K562 (cell line): ENCODE measurements around the gene ATXN7L2. TPM values are rescaled to one million over a fixed set of nuclear protein-coding genes. Genes with fewer than 3 reads are reported as not detected.
A peak's percentile ranks its signal among the peaks of the same experiment; 100 is the strongest.

Experiments used
- ATF7 ChIP-seq: fragments of 450-650 bp; IDR thresholded peaks from 2 replicates; pipeline ENCODE4 v1.7.1; 2014; ENCODE audit warnings: mild to moderate bottlenecking, moderate library complexity
- C11orf30 ChIP-seq: fragments of 450-650 bp; IDR thresholded peaks from 2 replicates; pipeline ENCODE4 v1.6.1; 2016; ENCODE audit warnings: low read depth, mild to moderate bottlenecking
- EHMT2 ChIP-seq: fragments of 450-650 bp; IDR thresholded peaks from 2 replicates; pipeline ENCODE4 v1.6.1; 2018; ENCODE audit warnings: antibody characterized with exemption
- ETV5 ChIP-seq: sonication (generic); formaldehyde crosslinking; IDR thresholded peaks from 2 replicates; pipeline ENCODE4 v1.4.0; 2020; ENCODE audit warnings: low read depth, mild to moderate bottlenecking, missing genetic modification reagents
- HDAC3 ChIP-seq: fragments of 450-650 bp; IDR thresholded peaks from 2 replicates; pipeline ENCODE4 v1.6.1; 2018; ENCODE audit warnings: borderline replicate concordance, mild to moderate bottlenecking, moderate library complexity; ENCODE audit not compliant: partially characterized antibody
- MCM5 ChIP-seq: fragments of 450-650 bp; IDR thresholded peaks from 2 replicates; pipeline ENCODE4 v1.6.1; 2016; ENCODE audit warnings: low read depth
- PRPF4 ChIP-seq: fragments of 200-400 bp; formaldehyde crosslinking; IDR thresholded peaks from one replicate; pipeline ENCODE4 v1.6.1; 2017; ENCODE audit warnings: low read length, low read depth, mild to moderate bottlenecking; ENCODE audit not compliant: insufficient read depth, poor library complexity, severe bottlenecking
- RBM15 ChIP-seq: fragments of 200-400 bp; formaldehyde crosslinking; IDR thresholded peaks from 2 replicates; pipeline ENCODE4 v1.6.1; 2018; ENCODE audit warnings: mild to moderate bottlenecking, low read length, moderate library complexity; ENCODE audit not compliant: insufficient read depth
- SPI1 ChIP-seq: IDR thresholded peaks from 2 replicates; pipeline ENCODE4 v1.6.1; 2011; ENCODE audit warnings: low read depth, low read length, control low read depth, borderline replicate concordance
- TBP ChIP-seq: optimal IDR thresholded peaks from 2 replicates; pipeline ENCODE3; 2011; ENCODE audit warnings: low read depth, low read length, improper control_type of control experiment
- U2AF1 ChIP-seq: fragments of 200-400 bp; formaldehyde crosslinking; optimal IDR thresholded peaks from 2 replicates; pipeline ENCODE3; 2017; ENCODE audit warnings: mild to moderate bottlenecking, low read depth, low read length, moderate library complexity
- U2AF2 ChIP-seq: fragments of 200-400 bp; formaldehyde crosslinking; optimal IDR thresholded peaks from 2 replicates; pipeline ENCODE3; 2017; ENCODE audit warnings: low read depth, mild to moderate bottlenecking, low read length
- USF1 ChIP-seq: sonication (generic); formaldehyde crosslinking; IDR thresholded peaks from 2 replicates; pipeline ENCODE4 v1.9.0; 2022; ENCODE audit warnings: mild to moderate bottlenecking, missing genetic modification reagents
- WHSC1 ChIP-seq: IDR thresholded peaks from one replicate; pipeline ENCODE4 v1.6.1; 2012; ENCODE audit warnings: low read length, control low read depth, inconsistent platforms
- XRCC3 ChIP-seq: fragments of 450-650 bp; IDR thresholded peaks from 2 replicates; pipeline ENCODE4 v1.6.1; 2017; ENCODE audit warnings: mild to moderate bottlenecking, moderate library complexity
- ZKSCAN3 ChIP-seq: fragments of 250-450 bp; sonication (Bioruptor Pico); IDR thresholded peaks from 2 replicates; pipeline ENCODE4 v1.4.0; 2020
- ZNF197 ChIP-seq: fragments of 200-800 bp; sonication (Bioruptor generic); IDR thresholded peaks from 2 replicates; pipeline ENCODE4 v1.6.1; 2016; ENCODE audit warnings: low read depth, missing genetic modification characterization, missing compliant biosample characterization
- ZNF354B ChIP-seq: fragments of 250-450 bp; sonication (Bioruptor Pico); IDR thresholded peaks from 2 replicates; pipeline ENCODE4 v1.4.0; 2020
- ZNF639 ChIP-seq, 2 experiments: fragments of 200-800 bp in 1 of 2; sonication (Bioruptor generic) in 1 of 2; sonication (generic) in 1 of 2; formaldehyde crosslinking in 1 of 2; IDR thresholded peaks in 1 of 2; conservative IDR thresholded peaks in 1 of 2; 2 replicates each; pipeline versions ENCODE4 v1.5.0 to v1.6.1; 2016 to 2020; ENCODE audit warnings: missing compliant biosample characterization in 1 of 2, missing genetic modification characterization in 1 of 2, missing genetic modification reagents in 1 of 2
- polyA plus RNA-seq, 8 experiments: library from polyadenylated mRNA; depleted of rRNA in 4 of 8; stranded (reverse) in 5 of 8; unstranded in 3 of 8; fragments of >200 nt; fragmentation: Nextera tagmentation in 2 of 8; fragmentation: Illumina TruSeq in 1 of 8; extraction: Ambion mirVana in 2 of 8; extraction: Trizol in 1 of 8; gene quantifications; 2 replicates each; pipeline versions ENCODE4 v1.2.1 to v1.2.3, GENCODE V29; 2011 to 2014; ENCODE audit warnings: inconsistent platforms in 1 of 8, missing spikeins in 1 of 8
- total RNA-seq, 7 experiments: library from RNA; depleted of rRNA in 6 of 7; stranded (reverse); fragments of >200 nt in 6 of 7; fragmentation: Illumina TruSeq in 2 of 7; extraction: Trizol in 2 of 7; gene quantifications; 2 replicates each; pipeline versions ENCODE4 v1.2.1 to v1.2.3, GENCODE V29; 2011 to 2021; ENCODE audit warnings: low replicate concordance in 1 of 7
- TF ChIP-seq, protein P1 (sequence below): fragments of 250-450 bp; sonication (Bioruptor Pico); IDR thresholded peaks from 2 replicates; pipeline ENCODE4 v1.4.0; 2020; ENCODE audit warnings: mild to moderate bottlenecking, moderate library complexity, borderline replicate concordance
- TF ChIP-seq, protein P2 (sequence below), 2 experiments: fragments of 450-650 bp in 1 of 2; sonication (generic) in 1 of 2; formaldehyde crosslinking; conservative IDR thresholded peaks; 2 replicates each; pipeline versions ENCODE4 v1.4.0 to v1.8.1; 2020 to 2022; ENCODE audit warnings: mild to moderate bottlenecking in 1 of 2, missing genetic modification reagents in 1 of 2
- TF ChIP-seq, protein P3 (sequence below): fragments of 200-800 bp; sonication (Bioruptor generic); IDR thresholded peaks from 2 replicates; pipeline ENCODE4 v1.6.1; 2017; ENCODE audit warnings: missing genetic modification characterization, missing compliant biosample characterization

ATXN7L2 gene
- total and polyA plus RNA-seq, 9 of the 15 experiments (the other 6 are each of a cell fraction or from before 2014, with no cell fraction given), result 0.21 to 10.4 (median 5.8) TPM

DNA sequence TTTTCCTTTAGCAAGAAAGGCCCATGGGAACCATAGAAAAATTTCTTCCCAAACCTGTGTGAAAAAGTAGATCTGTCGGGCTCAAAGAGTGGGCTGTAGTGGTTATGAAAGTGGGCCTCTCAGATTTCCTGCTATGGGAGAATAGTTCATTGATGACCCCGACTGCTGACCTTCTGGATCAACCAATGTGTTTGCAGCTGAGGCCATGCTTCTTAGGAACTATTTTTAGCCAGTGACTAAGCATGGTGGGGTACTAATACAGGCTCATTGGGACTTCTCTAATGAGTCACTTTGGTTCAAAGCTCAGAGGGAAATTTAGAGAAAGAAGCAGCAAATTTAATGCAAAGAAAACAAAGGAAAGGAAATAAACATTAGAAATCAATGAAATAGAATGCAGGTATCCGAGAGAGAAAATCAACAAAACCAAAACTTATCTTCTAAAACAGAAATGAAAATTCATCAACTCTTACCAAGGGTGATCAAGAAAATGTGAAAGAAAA lies 44.9 kb upstream of the ATXN7L2 start (continued):
- TF ChIP-seq, protein P1, sequence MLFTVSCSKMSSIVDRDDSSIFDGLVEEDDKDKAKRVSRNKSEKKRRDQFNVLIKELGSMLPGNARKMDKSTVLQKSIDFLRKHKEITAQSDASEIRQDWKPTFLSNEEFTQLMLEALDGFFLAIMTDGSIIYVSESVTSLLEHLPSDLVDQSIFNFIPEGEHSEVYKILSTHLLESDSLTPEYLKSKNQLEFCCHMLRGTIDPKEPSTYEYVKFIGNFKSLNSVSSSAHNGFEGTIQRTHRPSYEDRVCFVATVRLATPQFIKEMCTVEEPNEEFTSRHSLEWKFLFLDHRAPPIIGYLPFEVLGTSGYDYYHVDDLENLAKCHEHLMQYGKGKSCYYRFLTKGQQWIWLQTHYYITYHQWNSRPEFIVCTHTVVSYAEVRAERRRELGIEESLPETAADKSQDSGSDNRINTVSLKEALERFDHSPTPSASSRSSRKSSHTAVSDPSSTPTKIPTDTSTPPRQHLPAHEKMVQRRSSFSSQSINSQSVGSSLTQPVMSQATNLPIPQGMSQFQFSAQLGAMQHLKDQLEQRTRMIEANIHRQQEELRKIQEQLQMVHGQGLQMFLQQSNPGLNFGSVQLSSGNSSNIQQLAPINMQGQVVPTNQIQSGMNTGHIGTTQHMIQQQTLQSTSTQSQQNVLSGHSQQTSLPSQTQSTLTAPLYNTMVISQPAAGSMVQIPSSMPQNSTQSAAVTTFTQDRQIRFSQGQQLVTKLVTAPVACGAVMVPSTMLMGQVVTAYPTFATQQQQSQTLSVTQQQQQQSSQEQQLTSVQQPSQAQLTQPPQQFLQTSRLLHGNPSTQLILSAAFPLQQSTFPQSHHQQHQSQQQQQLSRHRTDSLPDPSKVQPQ (CRISPR knock-in tag), result no peak
- TF ChIP-seq TBP, result no peak
- no peak for TF ChIP-seq ZNF639 (CRISPR knock-in tag; conservative IDR thresholded peaks at IDR 0.05 in 1 of 2, IDR thresholded peaks at IDR 0.05 in 1 of 2)
- peak; percentile 24; the same call in 1 of the 2 replicates for TF ChIP-seq EHMT2
- TF ChIP-seq, protein P2, sequence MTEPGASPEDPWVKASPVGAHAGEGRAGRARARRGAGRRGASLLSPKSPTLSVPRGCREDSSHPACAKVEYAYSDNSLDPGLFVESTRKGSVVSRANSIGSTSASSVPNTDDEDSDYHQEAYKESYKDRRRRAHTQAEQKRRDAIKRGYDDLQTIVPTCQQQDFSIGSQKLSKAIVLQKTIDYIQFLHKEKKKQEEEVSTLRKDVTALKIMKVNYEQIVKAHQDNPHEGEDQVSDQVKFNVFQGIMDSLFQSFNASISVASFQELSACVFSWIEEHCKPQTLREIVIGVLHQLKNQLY (CRISPR knock-in tag; conservative IDR thresholded peaks at IDR 0.05), result no peak
- TF ChIP-seq RBM15, result no peak
- TF ChIP-seq WHSC1, result no peak
- TF ChIP-seq USF1 (CRISPR knock-in tag), result no peak
- TF ChIP-seq ZNF197, result no peak
- no peak for TF ChIP-seq ZNF354B (CRISPR knock-in tag)
- no peak for TF ChIP-seq XRCC3
- TF ChIP-seq ZKSCAN3 (CRISPR knock-in tag), result no peak
- TF ChIP-seq U2AF1, result no peak
- peak; percentile 41; the same call in 1 of the 2 replicates for TF ChIP-seq ATF7
- no peak for TF ChIP-seq SPI1
- TF ChIP-seq PRPF4, result no peak
- TF ChIP-seq HDAC3, result no peak
- TF ChIP-seq, protein P3, sequence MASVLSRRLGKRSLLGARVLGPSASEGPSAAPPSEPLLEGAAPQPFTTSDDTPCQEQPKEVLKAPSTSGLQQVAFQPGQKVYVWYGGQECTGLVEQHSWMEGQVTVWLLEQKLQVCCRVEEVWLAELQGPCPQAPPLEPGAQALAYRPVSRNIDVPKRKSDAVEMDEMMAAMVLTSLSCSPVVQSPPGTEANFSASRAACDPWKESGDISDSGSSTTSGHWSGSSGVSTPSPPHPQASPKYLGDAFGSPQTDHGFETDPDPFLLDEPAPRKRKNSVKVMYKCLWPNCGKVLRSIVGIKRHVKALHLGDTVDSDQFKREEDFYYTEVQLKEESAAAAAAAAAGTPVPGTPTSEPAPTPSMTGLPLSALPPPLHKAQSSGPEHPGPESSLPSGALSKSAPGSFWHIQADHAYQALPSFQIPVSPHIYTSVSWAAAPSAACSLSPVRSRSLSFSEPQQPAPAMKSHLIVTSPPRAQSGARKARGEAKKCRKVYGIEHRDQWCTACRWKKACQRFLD (CRISPR knock-in tag), result no peak
- TF ChIP-seq U2AF2, result no peak
- peak; percentile 73 for TF ChIP-seq C11orf30
- TF ChIP-seq MCM5, result no peak
- no peak for TF ChIP-seq ETV5 (CRISPR knock-in tag)
